A549 (cell line): ENCODE results near the gene MYO18B. TPM values are rescaled to one million over a fixed set of nuclear protein-coding genes. Genes with fewer than 3 reads are reported as not detected.

Source experiments
- ATAC-seq, 2 experiments: fragments of 200-7000 bp in 1 of 2; fragments of >200 bp in 1 of 2; cut with Nextera tagmentation in 1 of 2; cut with Tn5 transposase in 1 of 2; 3 replicates each; pipeline versions ENCODE4 v1.8.0 to v1.9.1; 2018 to 2020; ENCODE audit warnings: mild to moderate bottlenecking in 1 of 2, moderate library complexity in 1 of 2
- CTCF ChIA-PET: fragments of 300-600 bp; sonication (Branson Sonifier 250); formaldehyde crosslinking; extraction: SDS; loops from one replicate; lab custom pipeline; 2021; ENCODE audit warnings: antibody characterized with exemption, inconsistent platforms; lab: Yijun Ruan, JAX
- POLR2A ChIA-PET: fragments of 350-600 bp; formaldehyde crosslinking; extraction: SDS; loops from one replicate; lab custom pipeline; 2021; ENCODE audit warnings: antibody characterized with exemption, inconsistent platforms; lab: Yijun Ruan, JAX
- DNase-seq, 2 experiments: peaks; one replicate each; pipeline versions ENCODE4 v3.0.0 to v3.0.0-alpha.2; 2011 to 2016; ENCODE audit warnings: low read depth in 1 of 2, low spot score in 1 of 2
- FAIRE-seq: peaks from 2 replicates; lab custom pipeline; 2011; peaks lifted over from hg19 to GRCh38; lab: Jason Lieb, UNC
- H3K27ac ChIP-seq, 2 experiments: fragments of >200 bp; sonication (Bioruptor Twin); formaldehyde crosslinking; 3 replicates each; pipeline ENCODE4 v1.5.1; 2016 to 2017
- H3K4me1 ChIP-seq: fragments of >200 bp; sonication (Bioruptor Twin); formaldehyde crosslinking; 3 replicates; pipeline ENCODE4 v1.6.1; 2016
- H3K4me2 ChIP-seq: fragments of >200 bp; sonication (Bioruptor Twin); formaldehyde crosslinking; 3 replicates; pipeline ENCODE4 v1.6.1; 2016
- H3K4me3 ChIP-seq: fragments of >200 bp; sonication (Bioruptor Twin); formaldehyde crosslinking; 3 replicates; pipeline ENCODE4 v1.5.1; 2016
- H3K9me3 ChIP-seq: fragments of >200 bp; sonication (Bioruptor Twin); formaldehyde crosslinking; 3 replicates; pipeline ENCODE4 v1.6.1; 2016
- BHLHE40 ChIP-seq: IDR thresholded peaks from 2 replicates; pipeline ENCODE4 v1.6.1; 2012; ENCODE audit warnings: low read depth, low read length, inconsistent platforms
- CBX2 ChIP-seq: fragments of 200-600 bp; sonication (generic); IDR thresholded peaks from 2 replicates; pipeline ENCODE4 v1.6.1; 2016; ENCODE audit warnings: low read depth, mild to moderate bottlenecking, borderline replicate concordance
- CBX8 ChIP-seq: fragments of 200-600 bp; sonication (generic); IDR thresholded peaks from 2 replicates; pipeline ENCODE4 v1.6.1; 2016
- CHD2 ChIP-seq: fragments of 150-350 bp; IDR thresholded peaks from 2 replicates; pipeline ENCODE4 v1.6.1; 2014; ENCODE audit warnings: low read length; ENCODE audit not compliant: partially characterized antibody
- CHD4 ChIP-seq: fragments of 200-600 bp; sonication (generic); IDR thresholded peaks from 2 replicates; pipeline ENCODE4 v1.6.1; 2016; ENCODE audit warnings: antibody characterized with exemption, mild to moderate bottlenecking, borderline replicate concordance
- EHMT2 ChIP-seq: fragments of 200-600 bp; sonication (generic); IDR thresholded peaks from 2 replicates; pipeline ENCODE4 v1.6.1; 2016; ENCODE audit warnings: antibody characterized with exemption, low read depth, mild to moderate bottlenecking, moderate library complexity
- ESRRA ChIP-seq: fragments of 150-350 bp; IDR thresholded peaks from 2 replicates; pipeline ENCODE4 v1.6.1; 2014; ENCODE audit warnings: mild to moderate bottlenecking, low read length, borderline replicate concordance
- HDAC2 ChIP-seq: fragments of 200-600 bp; sonication (generic); IDR thresholded peaks from 2 replicates; pipeline ENCODE4 v1.6.1; 2016
- HEYL ChIP-seq: fragments of 250-450 bp; sonication (Bioruptor Pico); IDR thresholded peaks from 2 replicates; pipeline ENCODE4 v1.8.0; 2021; ENCODE audit warnings: mild to moderate bottlenecking, moderate library complexity
- HOXA7 ChIP-seq: fragments of 250-450 bp; sonication (Bioruptor Pico); IDR thresholded peaks from 2 replicates; pipeline ENCODE4 v1.5.0; 2020; ENCODE audit warnings: mild to moderate bottlenecking, moderate library complexity
- HOXB13 ChIP-seq: fragments of 250-450 bp; sonication (Bioruptor Pico); IDR thresholded peaks from 2 replicates; pipeline ENCODE4 v1.5.0; 2020; ENCODE audit warnings: low read depth, mild to moderate bottlenecking, moderate library complexity
- KDM5A ChIP-seq: fragments of 200-600 bp; sonication (generic); IDR thresholded peaks from 2 replicates; pipeline ENCODE4 v1.6.1; 2016; ENCODE audit warnings: antibody characterized with exemption, mild to moderate bottlenecking
- MAX ChIP-seq: IDR thresholded peaks from 2 replicates; pipeline ENCODE4 v1.6.1; 2012
- NFE2L2 ChIP-seq: fragments of 150-350 bp; conservative IDR thresholded peaks from 2 replicates; pipeline ENCODE4 v1.6.1; 2014; ENCODE audit warnings: low read length
- NPAS2 ChIP-seq: fragments of 250-450 bp; sonication (Bioruptor Pico); IDR thresholded peaks from 2 replicates; pipeline ENCODE4 v1.8.0; 2022; ENCODE audit warnings: mild to moderate bottlenecking, moderate library complexity, borderline replicate concordance
- NR3C1 ChIP-seq: fragments of >200 bp; sonication (Bioruptor Twin); formaldehyde crosslinking; IDR thresholded peaks from 3 replicates; pipeline ENCODE4 v1.6.1; 2017
- RARB ChIP-seq: fragments of 250-450 bp; sonication (Bioruptor Pico); IDR thresholded peaks from 2 replicates; pipeline ENCODE4 v1.8.0; 2021; ENCODE audit warnings: mild to moderate bottlenecking, moderate library complexity
- RCOR1 ChIP-seq: fragments of 150-350 bp; IDR thresholded peaks from 2 replicates; pipeline ENCODE4 v1.6.1; 2014; ENCODE audit warnings: antibody characterized with exemption, low read length, low read depth
- RFX5 ChIP-seq: fragments of 450-650 bp; IDR thresholded peaks from 2 replicates; pipeline ENCODE4 v1.7.1; 2014; ENCODE audit warnings: antibody characterized with exemption, mild to moderate bottlenecking, moderate library complexity
- RNF2 ChIP-seq: fragments of 200-600 bp; sonication (generic); IDR thresholded peaks from 2 replicates; pipeline ENCODE4 v1.6.1; 2016; ENCODE audit warnings: low read depth, mild to moderate bottlenecking, antibody characterized with exemption, moderate library complexity, borderline replicate concordance
- SREBF2 ChIP-seq: fragments of 450-650 bp; IDR thresholded peaks from 2 replicates; pipeline ENCODE4 v1.6.1; 2014; ENCODE audit warnings: mild to moderate bottlenecking, moderate library complexity
- TFCP2L1 ChIP-seq: fragments of 250-450 bp; sonication (Bioruptor Pico); IDR thresholded peaks from 2 replicates; pipeline ENCODE4 v1.5.0; 2021; ENCODE audit warnings: mild to moderate bottlenecking
- USF2 ChIP-seq: fragments of 450-650 bp; IDR thresholded peaks from 2 replicates; pipeline ENCODE4 v1.6.1; 2014; ENCODE audit warnings: antibody characterized with exemption
- ZC3H11A ChIP-seq: fragments of 450-650 bp; IDR thresholded peaks from 2 replicates; pipeline ENCODE4 v1.6.1; 2014; ENCODE audit warnings: antibody characterized with exemption, mild to moderate bottlenecking
- ZFP36 ChIP-seq: fragments of 450-650 bp; IDR thresholded peaks from 2 replicates; pipeline ENCODE4 v1.6.1; 2014; ENCODE audit warnings: borderline replicate concordance; ENCODE audit not compliant: partially characterized antibody
- ZSCAN20 ChIP-seq: fragments of 250-450 bp; sonication (Bioruptor Pico); IDR thresholded peaks from 2 replicates; pipeline ENCODE4 v1.8.0; 2022; ENCODE audit warnings: mild to moderate bottlenecking, moderate library complexity
- WGBS: methylation state at CpG from one replicate; pipeline ENCODE4 v1.1.6; 2017; ENCODE audit errors: missing lambda C conversion rate; 5-methylcytosine and 5-hydroxymethylcytosine counted together
- polyA plus RNA-seq, 4 experiments: library from polyadenylated mRNA; depleted of rRNA in 3 of 4; stranded (reverse); fragments of >200 nt; fragmentation: RNase III in 1 of 4; extraction: RNeasy Plus Mini Kit Qiagen cat#74134 plus additional on column Dnase treatment in 1 of 4; gene quantifications; 2 replicates in 3 of 4; 3 replicates in 1 of 4; pipeline ENCODE4 v1.2.3, GENCODE V29; 2011 to 2017

MYO18B gene
- polyA plus RNA-seq, 2 of the 4 experiments (the other 2 are of a cell fraction), result 0.01 TPM

GRCh38 chr22:25722223-25722622 is 19.8 kb upstream of the MYO18B start:
- DNase-seq, result no peak
- Histone ChIP-seq H3K27ac (no peak overlapping the region), H3K4me3 (no peak overlapping the region), H3K9me3 (no peaks in the 10 kb centered on the region), H3K4me1 (no peaks in the 10 kb centered on the region), H3K4me2 (no peak overlapping the region)
- no peak for ATAC-seq
- WGBS, result 85% methylated on average over 16 of the region's 16 CpGs
- FAIRE-seq, result no peak
- ChIA-PET CTCF (no interaction called here), POLR2A (no interaction called here)
- TF ChIP-seq BHLHE40, result no peak
- no peak for TF ChIP-seq NPAS2 (CRISPR knock-in tag)
- no peak for TF ChIP-seq ZC3H11A
- no peak for TF ChIP-seq HEYL
- no peak for TF ChIP-seq ESRRA
- TF ChIP-seq NFE2L2, result no peak
- no peak for TF ChIP-seq TFCP2L1 (CRISPR knock-in tag)
- no peak for TF ChIP-seq SREBF2
- no peak for TF ChIP-seq EHMT2
- no peak for TF ChIP-seq CBX2
- TF ChIP-seq KDM5A, result no peak
- no peak for TF ChIP-seq CBX8
- no peak for TF ChIP-seq NR3C1

GRCh38 chr22:25722626-25723025 is 19.4 kb upstream of the MYO18B start:
- Histone ChIP-seq H3K4me2 (no peak overlapping the region), H3K4me3 (no peak overlapping the region), H3K9me3 (no peaks in the 10 kb centered on the region), H3K4me1 (no peaks in the 10 kb centered on the region), H3K27ac (no peak overlapping the region)
- POLR2A ChIA-PET, result no interaction called here
- WGBS, result 94% methylated on average over 3 of the region's 3 CpGs
- DNase-seq (no peak), ATAC-seq (no peak), FAIRE-seq (no peak)
- TF ChIP-seq ZSCAN20 (CRISPR knock-in tag) (no peak), RNF2 (no peak)
- CTCF ChIA-PET, result no interaction called here

GRCh38 chr22:25726241-25726640 is 15.7 kb upstream of the MYO18B start:
- no peaks in the 10 kb centered on the region for H3K4me1 ChIP-seq
- 80% methylated on average over 4 of the region's 4 CpGs for WGBS
- ChIA-PET POLR2A (no interaction called here), CTCF (interaction anchor here (0.7 to 1.4 kb wide), 5 partner anchors 12 to 67 kb away, joined by 3 to 6 read pairs (median 3); no protein-coding TSS in a partner anchor)
- FAIRE-seq, result no peak
- TF ChIP-seq RFX5 (no peak), RCOR1 (no peak), ESRRA (no peak), RARB (CRISPR knock-in tag) (no peak), HOXB13 (CRISPR knock-in tag) (no peak), ZSCAN20 (CRISPR knock-in tag) (no peak), NFE2L2 (no peak), CHD4 (no peak), MAX (no peak), USF2 (no peak), HDAC2 (no peak), SREBF2 (no peak), ZFP36 (no peak), HOXA7 (CRISPR knock-in tag) (no peak), CHD2 (no peak)
- H3K27ac ChIP-seq, result no peak overlapping the region
- DNase-seq, result no peak
- no peaks in the 10 kb centered on the region for H3K9me3 ChIP-seq
- no peak for ATAC-seq
- H3K4me2 ChIP-seq, result no peak overlapping the region
- no peak overlapping the region for H3K4me3 ChIP-seq
